ENCODE results near the gene SPSB2.

GRCh38 chr12:6827437-6827911 is 45.6 kb downstream of the SPSB2 start:
- no peak for TF ChIP-seq CTCF (IDR thresholded peaks at IDR 0.05; ENCODE audit: borderline replicate concordance, extremely low read depth, low read length, poor library complexity, severe bottlenecking)
- TF ChIP-seq EZH2 (IDR thresholded peaks at IDR 0.05; ENCODE audit: borderline replicate concordance, low read depth, low read length, severe bottlenecking) = peak; percentile 45

Data from DND-41 (cell line).